Measurements from ENCODE around the gene CYCS.

Gene CYCS

GRCh38 chr7:25091176-25091575 is 33.9 kb downstream of the CYCS start:
- no peak for ATAC-seq
- TF ChIP-seq OSR1 (CRISPR knock-in tag; IDR thresholded peaks at IDR 0.05), result no peak
- no peak for TF ChIP-seq ZC3H10 (CRISPR knock-in tag; IDR thresholded peaks at IDR 0.05)
- TF ChIP-seq BACH2 (CRISPR knock-in tag; IDR thresholded peaks at IDR 0.05; ENCODE audit: borderline replicate concordance), result no peak

GRCh38 chr7:25090374-25090773 is 34.7 kb downstream of the CYCS start:
- TF ChIP-seq ZNF70 (CRISPR knock-in tag; IDR thresholded peaks at IDR 0.05), result no peak
- ATAC-seq, result no peak

- ATAC-seq, result no peak
- no peak for TF ChIP-seq TCF4 (CRISPR knock-in tag; IDR thresholded peaks at IDR 0.05; ENCODE audit: borderline replicate concordance)
- TF ChIP-seq BACH2 (CRISPR knock-in tag; IDR thresholded peaks at IDR 0.05; ENCODE audit: borderline replicate concordance), result no peak
- no peak for TF ChIP-seq PPARA (CRISPR knock-in tag; IDR thresholded peaks at IDR 0.05; ENCODE audit: borderline replicate concordance)
- TF ChIP-seq TOX (CRISPR knock-in tag; IDR thresholded peaks at IDR 0.05; ENCODE audit: borderline replicate concordance), result no peak
- TF ChIP-seq ZFP3 (CRISPR knock-in tag; IDR thresholded peaks at IDR 0.05), result no peak
- TF ChIP-seq CSDC2 (CRISPR knock-in tag; IDR thresholded peaks at IDR 0.05), result no peak
- no peak for TF ChIP-seq OSR1 (CRISPR knock-in tag; IDR thresholded peaks at IDR 0.05)
- TF ChIP-seq ARNTL (CRISPR knock-in tag; IDR thresholded peaks at IDR 0.05; ENCODE audit: borderline replicate concordance, low read depth), result no peak
- no peak for TF ChIP-seq SNAI2 (CRISPR knock-in tag; IDR thresholded peaks at IDR 0.05)
- TF ChIP-seq CREB5 (CRISPR knock-in tag; IDR thresholded peaks at IDR 0.05; ENCODE audit: low read depth), result no peak
- no peak for TF ChIP-seq ISL1 (CRISPR knock-in tag; IDR thresholded peaks at IDR 0.05)
- TF ChIP-seq ZC3H10 (CRISPR knock-in tag; IDR thresholded peaks at IDR 0.05), result no peak
- no peak for TF ChIP-seq CSRNP3 (CRISPR knock-in tag; IDR thresholded peaks at IDR 0.05)
- TF ChIP-seq RARB (CRISPR knock-in tag; IDR thresholded peaks at IDR 0.05), result no peak
- no peak for TF ChIP-seq ZFP30 (CRISPR knock-in tag; IDR thresholded peaks at IDR 0.05)
Observed at GRCh38 chr7:25087855-25088254, 37.2 kb downstream of the CYCS start.

- TF ChIP-seq POU6F1 (CRISPR knock-in tag; IDR thresholded peaks at IDR 0.05; ENCODE audit: borderline replicate concordance, low read depth) (no peak), CREB5 (CRISPR knock-in tag; IDR thresholded peaks at IDR 0.05; ENCODE audit: low read depth) (no peak), BACH2 (CRISPR knock-in tag; IDR thresholded peaks at IDR 0.05; ENCODE audit: borderline replicate concordance) (no peak), ZFP3 (CRISPR knock-in tag; IDR thresholded peaks at IDR 0.05) (no peak), SNAI2 (CRISPR knock-in tag; IDR thresholded peaks at IDR 0.05) (no peak), ISL1 (CRISPR knock-in tag; IDR thresholded peaks at IDR 0.05) (no peak), PATZ1 (CRISPR knock-in tag; IDR thresholded peaks at IDR 0.05; ENCODE audit: borderline replicate concordance) (no peak), RARB (CRISPR knock-in tag; IDR thresholded peaks at IDR 0.05) (no peak), ZNF565 (CRISPR knock-in tag; conservative IDR thresholded peaks at IDR 0.05; ENCODE audit: low read depth) (no peak), PPARA (CRISPR knock-in tag; IDR thresholded peaks at IDR 0.05; ENCODE audit: borderline replicate concordance) (no peak), TSHZ2 (CRISPR knock-in tag; IDR thresholded peaks at IDR 0.05) (no peak)
- no peak for ATAC-seq
Observed at GRCh38 chr7:25084821-25085220, 40.2 kb downstream of the CYCS start.
